Measurements from ENCODE around the gene VSIG10L. TPM values are rescaled to one million over a fixed set of nuclear protein-coding genes. Genes with fewer than 3 reads are reported as not detected.

Gene VSIG10L
- total RNA-seq, 4 donors from 2014 or later = 0.20 to 0.75 (median 0.34) TPM

DNA sequence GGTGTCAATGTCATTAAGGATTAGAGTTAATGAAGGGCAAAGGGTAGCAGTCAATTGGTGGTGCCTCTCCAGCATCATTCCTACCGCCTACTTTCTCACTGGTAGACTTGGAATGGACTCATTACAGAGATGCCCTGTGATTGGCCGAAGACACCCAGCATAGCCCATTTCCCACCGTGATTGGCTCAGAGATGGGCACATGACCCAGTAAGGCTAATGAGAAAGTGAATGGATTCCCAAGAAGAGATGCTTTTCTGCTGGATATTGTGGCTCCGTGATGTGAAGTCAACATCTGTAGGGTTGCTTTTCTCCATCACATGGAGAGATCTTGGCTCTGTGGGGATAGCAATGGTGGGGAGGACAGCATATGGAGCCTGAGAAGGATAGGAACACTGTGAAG, 11.6 kb downstream of the VSIG10L start:
- intact Hi-C loops (cut with DNase I; ENCODE audit: low total_unique reads) = no loop called here
- in situ Hi-C loops (cut with MboI; ENCODE audit: low sequenced_read_pairs in 4 of 4) = no loop called here
- Histone ChIP-seq H3K36me3 (no peaks in the 10 kb centered on the region), H3K9me3 (no peaks in the 10 kb centered on the region), H3K4me3 (no peak overlapping the region), H3K27me3 (peaks cover 35 to 38% (median 36%) of the 10 kb centered on the region in 3 donors), H3K4me1 (no peaks in the 10 kb centered on the region), H3K27ac (no peak overlapping the region)
- no peak for TF ChIP-seq POLR2A (IDR thresholded peaks at IDR 0.05)
- TF ChIP-seq, protein P1, sequence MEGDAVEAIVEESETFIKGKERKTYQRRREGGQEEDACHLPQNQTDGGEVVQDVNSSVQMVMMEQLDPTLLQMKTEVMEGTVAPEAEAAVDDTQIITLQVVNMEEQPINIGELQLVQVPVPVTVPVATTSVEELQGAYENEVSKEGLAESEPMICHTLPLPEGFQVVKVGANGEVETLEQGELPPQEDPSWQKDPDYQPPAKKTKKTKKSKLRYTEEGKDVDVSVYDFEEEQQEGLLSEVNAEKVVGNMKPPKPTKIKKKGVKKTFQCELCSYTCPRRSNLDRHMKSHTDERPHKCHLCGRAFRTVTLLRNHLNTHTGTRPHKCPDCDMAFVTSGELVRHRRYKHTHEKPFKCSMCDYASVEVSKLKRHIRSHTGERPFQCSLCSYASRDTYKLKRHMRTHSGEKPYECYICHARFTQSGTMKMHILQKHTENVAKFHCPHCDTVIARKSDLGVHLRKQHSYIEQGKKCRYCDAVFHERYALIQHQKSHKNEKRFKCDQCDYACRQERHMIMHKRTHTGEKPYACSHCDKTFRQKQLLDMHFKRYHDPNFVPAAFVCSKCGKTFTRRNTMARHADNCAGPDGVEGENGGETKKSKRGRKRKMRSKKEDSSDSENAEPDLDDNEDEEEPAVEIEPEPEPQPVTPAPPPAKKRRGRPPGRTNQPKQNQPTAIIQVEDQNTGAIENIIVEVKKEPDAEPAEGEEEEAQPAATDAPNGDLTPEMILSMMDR (IDR thresholded peaks at IDR 0.05 in 4 of 5, conservative IDR thresholded peaks at IDR 0.05 in 1 of 5) = no peak
- no peak for ATAC-seq
- DNase-seq = no peak

DNA sequence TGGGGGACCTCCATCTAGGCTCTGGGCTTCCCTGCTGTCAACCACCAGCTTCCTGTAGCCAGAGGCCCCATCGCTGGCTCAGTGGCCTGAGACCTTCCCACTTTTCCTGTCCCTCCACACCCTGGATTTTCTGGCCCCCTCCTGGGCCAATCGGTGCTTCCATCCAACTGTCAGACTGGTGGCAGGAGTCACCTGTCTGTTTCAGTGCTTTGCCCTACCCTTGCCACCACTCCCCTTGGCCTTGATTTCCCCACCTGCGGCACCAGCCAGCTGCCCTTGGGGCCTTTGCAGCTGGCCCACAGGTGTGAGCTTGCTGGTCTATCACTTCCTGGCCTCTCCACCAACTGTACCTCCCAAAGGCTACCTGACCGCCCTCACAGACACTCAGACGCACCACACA, 12.5 kb downstream of the VSIG10L start:
- intact Hi-C loops (cut with DNase I; ENCODE audit: low total_unique reads) (no loop called here), in situ Hi-C loops (cut with MboI; ENCODE audit: low sequenced_read_pairs in 4 of 4) (no loop called here)
- H3K4me3 ChIP-seq = no peak overlapping the region
- ATAC-seq (no peak), DNase-seq (no peak)
- H3K27me3 ChIP-seq = peaks cover 35 to 38% (median 37%) of the 10 kb centered on the region in 3 donors
- H3K9me3 ChIP-seq = no peaks in the 10 kb centered on the region
- no peaks in the 10 kb centered on the region for H3K36me3 ChIP-seq
- no peaks in the 10 kb centered on the region for H3K4me1 ChIP-seq
- TF ChIP-seq POLR2A (IDR thresholded peaks at IDR 0.05) = no peak
- TF ChIP-seq, protein P1 (IDR thresholded peaks at IDR 0.05 in 4 of 5, conservative IDR thresholded peaks at IDR 0.05 in 1 of 5) = no peak
- H3K27ac ChIP-seq = no peak overlapping the region

DNA sequence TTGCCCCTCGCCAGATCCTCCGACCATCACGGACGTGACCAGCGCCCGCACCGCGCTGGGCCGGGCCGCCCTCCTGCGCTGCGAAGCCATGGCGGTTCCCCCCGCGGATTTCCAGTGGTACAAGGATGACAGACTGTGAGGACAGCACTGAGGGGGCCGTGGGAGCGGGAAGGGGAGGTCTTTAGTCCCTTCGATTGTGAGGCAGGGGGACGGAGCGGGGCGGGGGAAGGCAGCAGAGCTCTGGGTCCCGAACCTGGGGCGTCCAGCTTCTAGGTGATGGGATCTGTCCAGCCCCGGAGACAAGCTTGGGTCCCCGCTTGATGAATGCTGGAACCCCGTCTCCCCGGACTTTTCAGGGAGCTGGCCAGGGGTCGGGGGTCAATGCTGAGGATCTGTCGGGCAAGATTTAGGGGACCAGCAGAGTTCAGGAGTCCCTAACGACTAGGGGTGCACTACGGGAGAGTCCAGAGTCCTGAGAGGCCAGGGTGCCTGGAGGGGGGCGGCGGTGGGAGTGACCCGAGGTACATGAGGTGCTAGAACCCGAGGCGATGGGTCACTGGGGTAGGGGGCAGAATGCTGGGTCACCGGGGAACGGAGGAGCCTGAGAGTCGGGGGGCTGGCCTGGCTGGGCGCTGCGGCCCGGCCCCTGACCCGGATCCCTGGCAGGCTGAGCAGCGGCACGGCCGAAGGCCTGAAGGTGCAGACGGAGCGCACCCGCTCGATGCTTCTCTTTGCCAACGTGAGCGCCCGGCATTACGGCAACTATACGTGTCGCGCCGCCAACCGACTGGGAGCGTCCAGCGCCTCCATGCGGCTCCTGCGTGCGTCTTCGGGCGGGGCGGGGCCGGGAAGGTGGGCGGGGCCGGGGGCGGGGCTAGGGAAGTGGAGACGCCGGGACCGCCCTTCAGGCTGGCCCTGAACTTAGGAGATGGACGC, 14.6 kb downstream of the VSIG10L start:
- H3K4me1 ChIP-seq = no peaks in the 10 kb centered on the region
- no peaks in the 10 kb centered on the region for H3K9me3 ChIP-seq
- intact Hi-C loops (cut with DNase I; ENCODE audit: low total_unique reads) (no loop called here), in situ Hi-C loops (cut with MboI; ENCODE audit: low sequenced_read_pairs in 4 of 4) (no loop called here)
- DNase-seq (no peak), ATAC-seq (no peak)
- peak overlapping the region in 2 of 4 donors; percentile 17 to 20 for H3K4me3 ChIP-seq
- TF ChIP-seq, protein P1 (IDR thresholded peaks at IDR 0.05 in 4 of 5, conservative IDR thresholded peaks at IDR 0.05 in 1 of 5) = no peak
- TF ChIP-seq POLR2A (IDR thresholded peaks at IDR 0.05) = no peak
- peaks cover 35 to 42% (median 40%) of the 10 kb centered on the region in 3 donors for H3K27me3 ChIP-seq
- no peaks in the 10 kb centered on the region for H3K36me3 ChIP-seq
- H3K27ac ChIP-seq = no peak overlapping the region

DNA sequence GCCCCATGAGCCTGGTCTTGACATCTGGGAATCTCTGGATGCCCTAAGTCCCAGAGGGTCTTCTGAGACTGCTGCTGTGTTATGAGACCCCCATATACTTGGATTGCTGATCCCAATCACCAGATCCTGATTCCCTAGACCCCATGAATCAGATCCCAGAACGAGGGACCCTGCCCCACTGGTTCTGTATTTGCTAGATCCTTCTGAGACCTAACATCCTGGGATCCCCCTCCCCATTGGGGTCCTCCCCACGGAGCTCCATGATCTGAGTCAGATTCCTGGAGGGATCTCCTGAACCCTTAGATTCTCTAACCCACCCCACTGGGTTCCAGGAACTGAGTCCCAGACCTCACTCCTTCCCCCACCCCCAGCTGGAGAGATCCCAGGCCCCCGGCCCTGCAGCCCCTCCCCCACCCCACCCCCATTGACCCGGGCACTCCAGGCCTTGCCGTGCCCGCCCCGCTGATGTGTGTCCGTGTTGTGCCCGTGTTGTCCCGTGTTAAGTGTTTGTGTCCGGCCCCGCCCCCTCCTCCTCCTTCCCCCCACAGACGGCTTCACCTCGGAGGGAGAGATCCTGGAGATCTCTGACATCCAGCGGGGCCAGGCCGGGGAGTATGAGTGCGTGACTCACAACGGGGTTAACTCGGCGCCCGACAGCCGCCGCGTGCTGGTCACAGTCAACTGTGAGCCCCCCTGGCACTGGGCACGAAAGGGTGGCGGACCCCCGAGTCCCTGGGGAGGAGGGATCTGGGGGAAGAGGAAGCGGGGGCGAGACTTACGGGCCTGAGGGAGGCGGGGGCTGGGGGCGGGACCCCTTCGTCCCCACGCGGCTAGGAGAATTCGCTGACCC, 15.5 kb downstream of the VSIG10L start:
- Histone ChIP-seq H3K27ac (no peak overlapping the region), H3K9me3 (no peaks in the 10 kb centered on the region), H3K27me3 (peaks cover 35 to 42% (median 40%) of the 10 kb centered on the region in 3 donors), H3K36me3 (no peaks in the 10 kb centered on the region), H3K4me1 (no peaks in the 10 kb centered on the region), H3K4me3 (no peak overlapping the region)
- intact Hi-C loops (cut with DNase I; ENCODE audit: low total_unique reads) (no loop called here), in situ Hi-C loops (cut with MboI; ENCODE audit: low sequenced_read_pairs in 4 of 4) (no loop called here)
- DNase-seq (no peak), ATAC-seq (no peak)
- no peak for TF ChIP-seq POLR2A (IDR thresholded peaks at IDR 0.05)
- TF ChIP-seq, protein P1 (IDR thresholded peaks at IDR 0.05 in 4 of 5, conservative IDR thresholded peaks at IDR 0.05 in 1 of 5) = no peak
